Endothelial cell of umbilical vein (primary cell): ENCODE data around the gene DPH1. TPM values are rescaled to one million over a fixed set of nuclear protein-coding genes. Genes with fewer than 3 reads are reported as not detected.
A peak's percentile ranks its signal among the peaks of the same experiment; 100 is the strongest.

Source experiments
- BruUV-seq: library from RNA; stranded (reverse); fragments of 400-500 nt; replicated peaks from 2 replicates; lab custom pipeline; 2021; lab: Mats Ljungman, UMichigan
- CTCF ChIA-PET: fragments of 300-600, 350-600 bp; sonication (Branson Sonifier 250); formaldehyde crosslinking; loops from one replicate; lab custom pipeline; 2021; ENCODE audit warnings: antibody characterized with exemption, inconsistent platforms; lab: Charles Lee
- POLR2A ChIA-PET: fragments of 300-600, 350-600 bp; sonication (Branson Sonifier 250); formaldehyde crosslinking; loops from one replicate; lab custom pipeline; 2021; ENCODE audit warnings: antibody characterized with exemption, inconsistent platforms; lab: Charles Lee
- DNase-seq: peaks from one replicate; pipeline ENCODE4 v3.0.0-alpha.2; 2011; ENCODE audit warnings: low read depth, low spot score
- FAIRE-seq: peaks from 2 replicates; lab custom pipeline; 2011; peaks lifted over from hg19 to GRCh38; lab: Jason Lieb, UNC
- H2AFZ ChIP-seq: 2 replicates; pipeline ENCODE4 v1.6.0; 2012; ENCODE audit warnings: low read depth, low read length, control low read depth, inconsistent platforms
- H3K27ac ChIP-seq: 2 replicates; pipeline ENCODE4 v1.5.1; 2011; ENCODE audit warnings: low read depth, mild to moderate bottlenecking, control low read depth, low read length, moderate library complexity; ENCODE audit not compliant: insufficient read depth
- H3K27me3 ChIP-seq, 2 experiments: 2 replicates each; pipeline versions ENCODE4 v1.6.0 to v1.6.1; 2011; ENCODE audit warnings: low read length in 2 of 2, mixed read lengths in 1 of 2; ENCODE audit not compliant: control insufficient read depth in 2 of 2, insufficient read depth in 2 of 2
- H3K36me3 ChIP-seq, 2 experiments: 2 replicates in 1 of 2; 3 replicates in 1 of 2; pipeline ENCODE4 v1.5.1; 2011; ENCODE audit warnings: low read length in 2 of 2, mild to moderate bottlenecking in 1 of 2, moderate library complexity in 1 of 2; ENCODE audit not compliant: control insufficient read depth in 2 of 2, insufficient read depth in 2 of 2; ENCODE audit errors: extremely low read depth in 1 of 2
- H3K4me1 ChIP-seq: 3 replicates; pipeline ENCODE4 v1.5.1; 2011; ENCODE audit warnings: mild to moderate bottlenecking, low read length; ENCODE audit not compliant: control insufficient read depth, insufficient read depth; ENCODE audit errors: extremely low read depth
- H3K4me2 ChIP-seq: 2 replicates; pipeline ENCODE4 v1.6.1; 2011; ENCODE audit warnings: low read length, control low read depth, mixed read lengths; ENCODE audit not compliant: insufficient read depth
- H3K4me3 ChIP-seq, 3 experiments: fragments of 200-600 bp in 1 of 3; sonication (generic), shearing (Covaris generic) in 1 of 3; replicated peaks in 1 of 3; 2 replicates each; pipeline ENCODE4 v1.5.1; 2011 to 2016; ENCODE audit warnings: control low read depth in 3 of 3, low read length in 3 of 3, mild to moderate bottlenecking in 2 of 3, inconsistent platforms in 1 of 3, low read depth in 1 of 3, moderate library complexity in 1 of 3; ENCODE audit not compliant: insufficient read depth in 1 of 3
- H3K79me2 ChIP-seq: 2 replicates; pipeline ENCODE4 v1.6.0; 2012; ENCODE audit warnings: low read length, inconsistent platforms; ENCODE audit not compliant: control insufficient read depth, insufficient read depth
- H3K9ac ChIP-seq: replicated peaks from 2 replicates; pipeline ENCODE3; 2011; ENCODE audit warnings: low read length, control low read depth; ENCODE audit not compliant: insufficient read depth; ENCODE audit errors: extremely low read depth
- H3K9me1 ChIP-seq: replicated peaks from 3 replicates; pipeline ENCODE4 v1.6.0; 2011; ENCODE audit warnings: mild to moderate bottlenecking, low read length; ENCODE audit not compliant: control insufficient read depth, insufficient read depth; ENCODE audit errors: extremely low read depth
- H3K9me3 ChIP-seq: replicated peaks from 2 replicates; pipeline ENCODE4 v1.5.1; 2012; ENCODE audit warnings: low read length, inconsistent platforms; ENCODE audit not compliant: control insufficient read depth, insufficient read depth
- H4K20me1 ChIP-seq: replicated peaks from 2 replicates; pipeline ENCODE3; 2011; ENCODE audit warnings: mild to moderate bottlenecking, low read length; ENCODE audit not compliant: control insufficient read depth, insufficient read depth; ENCODE audit errors: extremely low read depth
- CTCF ChIP-seq, 2 donors: IDR thresholded peaks; 1 replicate in 1 of 2; 2 replicates in 1 of 2; pipeline ENCODE4 v1.5.1; 2011; ENCODE audit warnings: low read length in 2 of 2, mild to moderate bottlenecking in 2 of 2, moderate library complexity in 2 of 2, control low read depth in 1 of 2, inconsistent platforms in 1 of 2, low read depth in 1 of 2; ENCODE audit not compliant: insufficient read depth in 1 of 2; ENCODE audit errors: extremely low read depth in 1 of 2
- EZH2 ChIP-seq: IDR thresholded peaks from 2 replicates; pipeline ENCODE4 v1.6.1; 2012; ENCODE audit warnings: borderline replicate concordance, low read depth, mild to moderate bottlenecking, moderate library complexity, low read length, inconsistent platforms; ENCODE audit not compliant: severe bottlenecking
- GATA2 ChIP-seq: IDR thresholded peaks from 2 replicates; pipeline ENCODE4 v1.7.0; 2011; ENCODE audit warnings: low read depth, mild to moderate bottlenecking, moderate library complexity, mixed read lengths, low read length; ENCODE audit not compliant: insufficient read length, insufficient read depth
- MYC ChIP-seq: IDR thresholded peaks from one replicate; pipeline ENCODE4 v1.6.1; 2011; ENCODE audit warnings: mild to moderate bottlenecking, low read depth, low read length
- POLR2A ChIP-seq: IDR thresholded peaks from 2 replicates; pipeline ENCODE4 v1.6.1; 2012; ENCODE audit warnings: low read depth, mild to moderate bottlenecking, control low read depth, low read length
- dilution Hi-C: fragments of 300-500 bp; cut with MboI; formaldehyde crosslinking; loops from one replicate; pipeline ENCODE4 v1.15.0; 2019; ENCODE audit warnings: low sequenced_read_pairs; ENCODE audit not compliant: extremely low pct_ligation_motif_present
- intact Hi-C: fragments of 100-400 bp; cut with micrococcal nuclease; formaldehyde crosslinking; loops from one replicate; pipeline ENCODE4 v1.10.0; 2022
- polyA plus RNA-seq, 4 experiments: library from polyadenylated mRNA; depleted of rRNA in 3 of 4; stranded (reverse) in 3 of 4; unstranded in 1 of 4; fragments of >200 nt; gene quantifications; 2 replicates each; pipeline versions ENCODE4 v1.2.1 to v1.2.3, GENCODE V29; 2011 to 2012; ENCODE audit warnings: missing spikeins in 1 of 4
- total RNA-seq: library from RNA; stranded (reverse); gene quantifications from 2 replicates; pipeline ENCODE4 v1.2.3, GENCODE V29; 2021

Gene DPH1
- total and polyA plus RNA-seq, 2 donors (not counting 3 experiments of a cell fraction or from before 2014, with no cell fraction given) = 37.8 to 45.6 TPM

GRCh38 chr17:2084036-2084765 is 54.2 kb downstream of the DPH1 start:
- BruUV-seq = TSS peak; percentile 30
- peak overlapping the region; percentile 35 for H3K4me2 ChIP-seq
- H2AFZ ChIP-seq = peak overlapping the region; percentile 3
- CTCF ChIA-PET = interaction anchor here (1.0 to 9.2 kb wide), 9 partner anchors 9 to 161 kb away, joined by 3 to 76 read pairs (median 6); partner anchors contain the start of gene HIC1
- peak overlapping the region; percentile 86 for H3K27ac ChIP-seq
- peak overlapping the region; percentile 54 for H3K9ac ChIP-seq
- no peaks in the 10 kb centered on the region for H3K79me2 ChIP-seq
- no peaks in the 10 kb centered on the region for H3K9me3 ChIP-seq
- dilution Hi-C loops = no loop called here
- H3K4me3 ChIP-seq = no peak overlapping the region
- intact Hi-C loops = no loop called here
- DNase-seq = peak; percentile 60
- no peaks in the 10 kb centered on the region for H3K9me1 ChIP-seq
- peak; percentile 87 for FAIRE-seq
- peaks cover 53% of the 10 kb centered on the region for H3K4me1 ChIP-seq
- TF ChIP-seq MYC = no peak
- no peak for TF ChIP-seq CTCF (IDR thresholded peaks at IDR 0.05; ENCODE audit: extremely low read depth in 1 of 2, insufficient read depth in 1 of 2, low read depth in 1 of 2, low read length in 2 of 2)
- no peak for TF ChIP-seq EZH2
- peak; percentile 71 for TF ChIP-seq GATA2
- TF ChIP-seq POLR2A = no peak
- H3K27me3 ChIP-seq = no peaks in the 10 kb centered on the region
- no peaks in the 10 kb centered on the region for H4K20me1 ChIP-seq
- H3K36me3 ChIP-seq = peaks cover 3 to 13% of the 10 kb centered on the region in 2 experiments
- POLR2A ChIA-PET = no interaction called here
